Adrenal gland (tissue), 5 donors: ENCODE results near the gene TST.

Source experiments
- POLR2A ChIP-seq, 2 donors: fragments of 450-650 bp; IDR thresholded peaks; one replicate each; pipeline ENCODE4 v1.6.1; 2017; ENCODE audit warnings: antibody characterized with exemption in 2 of 2, mild to moderate bottlenecking in 2 of 2, moderate library complexity in 1 of 2
- TF ChIP-seq, protein P1 (sequence below), 6 experiments: fragments of 450-650 bp in 4 of 6; fragments of 200-600 bp in 2 of 6; sonication (generic) in 1 of 6; IDR thresholded peaks; 1 replicate in 5 of 6; 2 replicates in 1 of 6; pipeline versions ENCODE4 v1.5.1 to v1.8.0; 2016 to 2021; ENCODE audit warnings: antibody characterized with exemption in 6 of 6, mild to moderate bottlenecking in 2 of 6, moderate library complexity in 1 of 6
- donor health status: DM: no; HTN: no; CAD: no.

DNA sequence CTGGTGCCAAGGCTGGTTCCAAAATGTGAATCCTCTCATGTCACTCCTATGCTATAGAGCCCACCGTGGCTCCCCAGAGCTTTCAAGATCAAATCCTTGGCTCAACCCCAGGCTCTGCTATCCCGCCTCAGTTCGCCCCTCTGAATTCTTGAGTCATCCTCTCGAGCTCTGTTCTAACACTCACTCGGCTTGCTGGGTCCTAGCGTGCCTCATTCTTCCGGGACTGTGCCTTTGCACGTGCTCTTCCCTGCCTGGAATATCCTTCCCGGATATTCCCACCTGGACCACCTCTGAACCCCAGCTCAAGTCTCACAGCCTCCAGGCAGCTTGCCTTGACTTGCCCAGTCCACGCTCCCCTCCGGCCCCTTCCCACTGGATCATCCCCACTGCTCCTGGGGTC, 45.3 kb upstream of the TST start:
- TF ChIP-seq, protein P1, sequence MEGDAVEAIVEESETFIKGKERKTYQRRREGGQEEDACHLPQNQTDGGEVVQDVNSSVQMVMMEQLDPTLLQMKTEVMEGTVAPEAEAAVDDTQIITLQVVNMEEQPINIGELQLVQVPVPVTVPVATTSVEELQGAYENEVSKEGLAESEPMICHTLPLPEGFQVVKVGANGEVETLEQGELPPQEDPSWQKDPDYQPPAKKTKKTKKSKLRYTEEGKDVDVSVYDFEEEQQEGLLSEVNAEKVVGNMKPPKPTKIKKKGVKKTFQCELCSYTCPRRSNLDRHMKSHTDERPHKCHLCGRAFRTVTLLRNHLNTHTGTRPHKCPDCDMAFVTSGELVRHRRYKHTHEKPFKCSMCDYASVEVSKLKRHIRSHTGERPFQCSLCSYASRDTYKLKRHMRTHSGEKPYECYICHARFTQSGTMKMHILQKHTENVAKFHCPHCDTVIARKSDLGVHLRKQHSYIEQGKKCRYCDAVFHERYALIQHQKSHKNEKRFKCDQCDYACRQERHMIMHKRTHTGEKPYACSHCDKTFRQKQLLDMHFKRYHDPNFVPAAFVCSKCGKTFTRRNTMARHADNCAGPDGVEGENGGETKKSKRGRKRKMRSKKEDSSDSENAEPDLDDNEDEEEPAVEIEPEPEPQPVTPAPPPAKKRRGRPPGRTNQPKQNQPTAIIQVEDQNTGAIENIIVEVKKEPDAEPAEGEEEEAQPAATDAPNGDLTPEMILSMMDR (IDR thresholded peaks at IDR 0.05) = no peak
- no peak for TF ChIP-seq POLR2A (IDR thresholded peaks at IDR 0.05)
